GM19397 (cell line): Measurements from ENCODE around the gene CST8.

Source experiments
- ATAC-seq: cut with Tn5 transposase; IDR thresholded peaks from one replicate; pipeline ENCODE4 v1.9.1; 2021; ENCODE audit warnings: mild to moderate bottlenecking, moderate library complexity; ENCODE audit not compliant: unreplicated experiment

CST8 gene

DNA sequence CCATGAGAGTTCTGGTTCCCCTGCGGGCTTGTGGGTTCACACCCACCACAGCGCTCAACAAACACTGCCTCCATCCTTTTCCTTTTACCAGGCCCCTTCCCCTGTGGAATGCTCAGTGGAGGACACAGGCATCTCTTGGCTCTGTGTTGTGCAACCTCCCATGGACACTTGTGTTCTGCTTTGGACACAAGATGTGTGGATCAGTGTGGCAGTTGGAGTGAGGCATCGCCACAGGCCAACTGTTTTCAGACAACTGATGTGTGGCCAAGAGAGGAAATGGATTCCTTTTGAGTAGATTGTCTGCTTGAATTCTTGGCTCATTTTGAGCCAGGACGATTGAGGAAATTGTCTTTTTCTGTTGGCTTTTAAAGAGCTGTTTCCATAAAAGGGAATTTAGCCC is 26.8 kb downstream of the CST8 start:
- no peak for ATAC-seq

DNA sequence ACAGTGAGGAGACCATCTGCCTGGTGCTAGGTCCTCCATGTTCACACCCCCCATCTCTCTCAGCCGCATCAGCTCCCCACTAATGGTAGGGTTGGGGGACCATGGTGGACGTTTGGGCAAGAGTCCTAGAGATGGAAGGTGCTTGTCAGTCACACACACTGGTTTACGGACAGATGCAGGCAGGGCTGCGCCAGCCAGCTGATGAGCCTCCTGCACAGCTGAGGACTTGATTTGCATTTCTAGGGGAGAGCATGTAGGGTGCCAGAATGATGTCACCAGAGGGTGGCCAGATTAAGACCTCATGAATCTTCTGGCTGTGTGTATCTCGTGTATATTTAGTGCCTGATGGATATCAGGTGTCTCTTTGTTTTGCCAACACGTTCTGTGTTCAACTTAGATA is 28.6 kb downstream of the CST8 start:
- no peak for ATAC-seq

DNA sequence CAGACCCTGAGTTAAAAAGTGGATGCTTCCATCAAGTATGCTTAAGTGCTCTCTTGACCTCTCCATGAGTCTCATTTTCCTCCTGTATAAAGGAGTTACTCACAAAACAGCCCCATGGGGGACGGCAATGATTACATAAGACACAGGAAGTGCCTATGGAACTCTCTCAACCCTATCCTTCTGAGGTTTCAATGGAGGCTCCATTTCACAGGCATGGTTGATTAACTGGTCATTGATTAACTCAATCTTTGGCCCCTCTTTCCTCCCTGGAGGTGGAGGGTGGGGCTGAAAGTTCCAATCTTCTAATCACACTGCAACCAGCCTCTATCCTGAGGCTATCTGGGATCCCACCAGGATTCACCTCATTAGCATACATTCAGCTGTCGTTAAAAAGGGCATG is 29.3 kb downstream of the CST8 start:
- no peak for ATAC-seq

DNA sequence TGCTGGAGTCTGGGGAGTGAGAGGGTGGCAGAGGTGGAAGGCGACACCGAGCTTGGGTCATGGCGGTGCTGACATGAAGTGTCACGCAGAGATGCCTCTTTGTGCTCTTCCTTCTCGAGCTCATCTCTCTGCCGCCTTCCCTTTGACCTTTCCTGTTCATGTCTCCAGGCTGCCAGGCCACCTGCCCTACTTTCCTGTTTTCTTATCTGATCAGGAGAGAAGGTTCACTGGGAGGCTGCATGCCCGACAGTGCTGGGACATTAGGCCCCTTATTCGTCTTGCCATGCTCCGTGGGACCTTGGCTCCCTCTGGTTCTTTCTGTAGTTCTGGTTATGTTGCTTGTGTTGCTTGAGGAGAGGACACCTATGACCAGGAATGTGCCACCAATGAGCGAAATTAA is 33.2 kb downstream of the CST8 start:
- no peak for ATAC-seq

DNA sequence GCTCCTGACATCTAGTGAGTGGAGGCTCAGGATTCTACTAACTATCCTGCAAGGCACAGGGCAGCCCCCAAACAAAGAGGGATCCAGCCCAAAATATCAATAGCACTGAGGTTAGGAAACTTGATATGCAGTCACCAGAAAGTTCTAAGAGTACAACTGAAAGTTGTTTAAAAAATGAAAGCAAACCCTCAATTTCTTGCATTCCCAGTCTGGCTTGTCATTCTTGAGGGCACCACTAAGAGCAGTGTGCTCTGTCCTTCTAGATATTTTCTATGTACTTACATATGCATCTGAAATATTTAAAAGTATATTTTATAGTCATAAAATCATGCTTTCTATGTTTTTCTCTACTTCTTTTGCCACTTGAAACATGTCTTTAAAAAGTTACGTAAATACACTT is 35.9 kb downstream of the CST8 start:
- no peak for ATAC-seq

DNA sequence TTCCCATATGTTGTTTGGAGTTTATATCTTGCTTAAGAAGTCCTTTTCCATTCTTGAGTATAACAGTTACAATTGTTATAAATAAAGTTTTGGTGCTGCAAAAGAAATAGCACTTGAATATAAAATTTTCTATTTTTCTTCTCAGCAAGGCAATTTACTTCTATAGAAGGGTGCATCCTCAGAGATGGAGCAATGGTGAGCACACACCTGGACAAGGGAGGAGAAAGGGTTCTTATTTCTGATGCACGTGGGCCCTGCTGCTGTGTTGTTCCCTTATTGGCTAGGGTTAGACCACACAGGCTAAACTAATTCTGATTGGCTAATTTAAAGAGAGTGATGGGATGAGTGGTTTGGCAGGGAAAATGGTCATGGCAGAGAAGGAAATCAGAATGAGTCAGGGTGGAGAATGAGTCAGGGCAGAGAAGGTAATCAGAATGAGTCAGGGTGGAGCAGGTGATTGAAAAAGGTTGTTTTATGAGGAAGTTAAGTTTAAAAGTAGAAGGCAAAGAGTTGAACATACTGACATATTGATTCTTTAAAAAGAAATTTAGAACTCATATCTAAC is 38.0 kb downstream of the CST8 start:
- no peak for ATAC-seq

DNA sequence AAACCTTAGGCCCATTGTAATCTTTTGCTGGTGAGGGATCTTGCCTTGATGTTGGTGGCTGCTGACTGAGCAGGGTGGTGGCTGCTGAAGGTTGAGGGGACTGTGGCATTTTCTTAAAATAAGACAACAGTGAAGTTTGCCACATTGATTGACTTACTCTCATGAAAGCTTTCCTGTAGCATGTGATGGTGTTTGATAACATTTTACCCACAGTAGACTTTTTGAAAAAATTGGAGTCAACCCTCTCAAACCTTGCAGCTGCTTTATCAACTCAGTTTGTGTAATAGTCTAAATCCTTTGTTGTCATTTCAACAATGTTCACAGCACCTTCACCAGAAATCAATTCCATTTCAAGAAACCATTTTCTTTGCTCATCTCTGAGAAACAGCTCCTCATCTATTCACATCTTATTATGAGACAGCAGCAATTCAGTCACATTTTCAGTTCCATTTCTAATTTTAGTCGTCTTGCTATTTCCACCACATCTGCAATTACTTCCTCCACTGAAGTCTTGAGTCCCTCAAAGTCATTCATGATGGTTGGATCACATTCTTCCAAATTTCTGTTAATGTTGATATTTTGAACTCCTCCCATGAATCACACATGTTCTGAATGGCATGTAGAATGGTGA is 40.1 kb downstream of the CST8 start:
- no peak for ATAC-seq

DNA sequence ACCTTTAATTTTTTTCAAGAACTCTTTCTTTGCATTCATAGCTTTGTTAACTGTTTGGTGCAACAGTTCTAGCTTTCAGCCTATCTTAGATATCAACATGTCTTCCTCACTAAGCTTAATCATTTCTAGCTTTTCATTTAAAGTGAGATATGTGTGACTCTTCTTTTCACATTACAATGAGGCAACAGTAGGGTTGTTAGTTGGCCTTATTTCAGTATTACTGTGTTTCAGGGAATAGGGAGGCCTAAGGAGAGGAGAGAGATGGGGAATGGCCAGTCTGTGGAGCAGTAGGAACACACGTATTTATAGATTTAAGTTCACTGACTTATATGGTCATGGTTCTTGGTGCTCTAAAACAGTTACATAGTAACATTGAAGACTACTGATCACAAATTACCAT is 41.6 kb downstream of the CST8 start:
- no peak for ATAC-seq

DNA sequence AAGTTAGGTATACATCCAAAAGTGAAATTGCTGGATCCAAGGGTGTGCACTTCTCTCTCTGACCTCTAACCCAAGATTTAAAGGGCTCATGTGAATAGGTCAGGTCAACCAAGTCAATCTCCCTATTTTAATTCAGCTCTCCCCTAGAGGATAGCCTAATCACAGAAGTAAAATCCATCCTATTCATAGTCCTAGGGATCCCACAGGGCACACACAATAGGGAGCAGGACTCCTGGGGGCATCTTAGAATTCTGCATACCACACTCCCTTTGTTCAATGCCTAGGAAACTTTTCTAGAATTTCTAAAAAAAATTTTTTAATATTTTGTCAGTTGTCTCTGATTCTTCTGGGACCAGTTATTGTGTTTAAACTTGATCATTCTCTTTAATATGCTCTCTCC is 42.2 kb downstream of the CST8 start:
- no peak for ATAC-seq

DNA sequence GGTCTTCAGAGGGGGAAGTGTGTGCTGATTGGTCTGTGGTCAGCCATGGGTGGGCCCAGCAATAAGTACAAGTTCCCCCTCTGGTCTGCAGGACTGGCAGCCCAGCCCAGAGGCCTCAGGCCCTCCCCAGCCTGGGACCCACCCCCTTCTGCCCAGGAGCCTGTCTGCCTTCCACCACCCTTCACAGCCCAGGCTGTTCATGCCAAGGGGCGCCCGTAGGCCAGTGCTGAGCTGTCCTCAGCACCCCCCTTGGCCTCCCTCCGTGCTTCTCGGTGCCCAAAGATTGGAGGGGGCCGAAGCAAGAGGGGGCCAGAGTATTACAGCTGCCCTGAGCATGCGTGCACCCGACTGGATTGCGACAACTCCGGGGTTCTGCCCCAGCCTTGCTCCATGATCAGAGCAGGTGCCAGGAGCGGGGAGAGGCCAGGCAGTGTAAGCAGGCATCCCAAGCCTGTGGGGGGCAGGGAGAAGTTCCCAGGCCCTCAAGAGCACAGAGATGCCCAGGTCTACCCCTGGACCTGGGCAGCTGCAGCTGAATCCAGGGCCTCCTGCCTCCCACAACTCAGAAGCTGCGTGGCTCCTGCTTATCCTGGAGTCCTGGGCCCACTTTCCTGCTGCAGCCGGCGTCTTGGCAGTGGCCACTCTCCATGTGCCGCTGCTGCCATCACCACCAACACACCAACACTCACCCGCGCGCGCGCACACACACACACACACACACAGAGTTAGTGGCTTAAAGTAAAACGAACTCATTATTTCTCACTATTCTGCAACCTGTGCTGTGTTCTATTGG is 44.1 kb downstream of the CST8 start:
- ATAC-seq: no peak

DNA sequence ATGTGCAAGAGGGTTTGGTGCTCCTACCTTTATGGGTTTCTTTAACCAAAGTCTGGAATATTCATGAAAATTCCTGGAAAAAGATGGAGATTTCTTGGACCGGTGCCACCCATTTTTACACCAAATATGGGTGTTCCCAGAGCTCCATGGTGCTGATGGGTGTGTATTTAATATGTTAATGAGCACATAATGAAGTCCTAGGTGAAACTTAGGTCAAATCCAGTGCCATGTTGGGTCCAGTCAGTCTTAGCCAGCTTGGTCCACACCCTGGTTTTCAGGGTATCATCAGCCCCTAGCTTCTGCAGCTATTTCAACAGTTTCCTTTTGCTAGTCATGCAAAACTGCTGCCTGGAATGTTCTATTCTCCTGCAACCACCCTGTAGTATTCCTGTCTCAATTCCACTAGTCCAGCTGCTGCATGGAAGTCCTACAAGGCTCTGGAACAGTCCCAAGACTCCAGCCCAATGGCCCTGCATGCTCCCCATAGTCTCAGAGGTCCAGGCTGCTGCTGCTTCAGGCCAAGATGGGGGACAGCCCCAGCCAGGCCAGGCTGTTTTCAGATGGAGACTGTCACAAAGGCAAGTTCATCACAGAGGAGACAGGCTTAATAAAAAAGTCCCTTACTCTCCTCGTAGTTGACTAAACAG is 45.5 kb downstream of the CST8 start:
- no peak for ATAC-seq

DNA sequence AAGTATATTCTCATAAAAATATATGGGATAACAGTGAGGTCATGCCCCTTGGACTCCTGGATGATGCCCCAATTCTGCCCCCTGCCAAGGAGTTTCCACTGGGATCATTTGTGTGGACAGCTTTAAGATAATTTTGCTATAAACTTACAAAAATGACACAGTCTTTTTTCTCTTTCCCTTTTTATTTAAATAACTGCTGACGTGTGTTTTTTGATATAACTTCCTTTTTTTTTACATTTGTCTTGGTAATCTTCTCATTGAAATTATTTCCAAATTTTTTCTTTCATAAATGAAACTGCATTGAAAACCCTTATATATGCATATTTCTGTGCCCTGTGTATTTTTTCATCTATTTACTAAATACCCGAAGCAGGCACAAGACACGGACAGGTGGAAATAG is 46.1 kb downstream of the CST8 start:
- no peak for ATAC-seq

DNA sequence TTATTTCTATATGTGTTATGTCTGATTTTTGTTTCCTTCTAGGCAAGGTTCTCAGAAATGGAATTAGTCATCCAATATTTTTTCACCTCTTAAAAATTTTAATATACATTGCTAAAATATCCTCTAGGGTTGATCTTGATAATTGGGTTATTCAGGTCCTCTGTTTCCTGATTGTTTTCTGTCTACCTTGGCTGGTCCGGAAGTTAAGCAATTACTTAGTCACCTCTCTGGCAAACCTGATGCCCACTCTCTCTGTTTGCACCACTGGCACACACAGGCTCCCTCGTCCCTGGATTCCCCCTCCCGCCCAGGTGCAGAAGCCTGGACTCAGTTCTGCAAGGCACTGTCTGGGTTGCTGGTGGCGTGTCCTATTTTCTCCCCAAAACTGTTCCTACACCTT is 49.7 kb downstream of the CST8 start:
- ATAC-seq: no peak

DNA sequence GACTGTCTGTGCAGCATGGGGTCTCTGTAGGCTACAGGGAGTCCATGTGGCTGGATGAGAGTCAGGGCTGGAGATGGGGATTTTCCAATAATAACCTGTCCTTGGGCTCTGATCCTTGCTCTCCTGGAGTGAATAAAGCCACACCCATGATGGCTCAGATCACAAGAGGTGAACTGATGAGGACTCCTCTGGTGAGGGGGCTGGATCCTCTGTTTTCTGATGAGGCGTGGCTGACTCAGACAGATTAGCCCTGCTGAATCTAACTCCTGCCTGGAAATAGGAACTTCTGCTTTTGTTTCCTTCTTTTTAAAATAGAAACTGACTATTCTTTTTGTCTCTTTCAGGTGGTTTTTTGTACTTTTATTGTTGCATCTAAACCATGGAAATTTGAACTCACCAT is 50.4 kb downstream of the CST8 start:
- ATAC-seq: no peak

DNA sequence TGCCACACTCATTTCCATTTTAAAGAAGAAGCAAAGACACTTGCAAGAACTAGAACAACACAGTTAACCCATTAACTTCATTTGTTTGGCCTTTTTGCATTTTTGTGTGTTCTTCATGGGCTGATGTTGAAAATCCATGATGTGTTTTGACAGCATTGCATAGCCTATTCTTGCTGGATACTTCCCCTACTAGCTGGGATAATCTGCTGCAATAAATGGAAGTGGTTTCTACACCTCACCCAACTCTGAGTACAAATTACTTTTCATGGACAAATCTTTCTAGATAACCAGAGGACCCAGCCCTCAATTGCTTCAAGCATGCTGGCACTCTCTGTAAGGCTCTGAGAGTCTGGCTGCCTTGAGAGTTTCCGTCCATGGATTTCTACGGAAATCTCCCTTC is 50.9 kb downstream of the CST8 start:
- ATAC-seq: no peak

DNA sequence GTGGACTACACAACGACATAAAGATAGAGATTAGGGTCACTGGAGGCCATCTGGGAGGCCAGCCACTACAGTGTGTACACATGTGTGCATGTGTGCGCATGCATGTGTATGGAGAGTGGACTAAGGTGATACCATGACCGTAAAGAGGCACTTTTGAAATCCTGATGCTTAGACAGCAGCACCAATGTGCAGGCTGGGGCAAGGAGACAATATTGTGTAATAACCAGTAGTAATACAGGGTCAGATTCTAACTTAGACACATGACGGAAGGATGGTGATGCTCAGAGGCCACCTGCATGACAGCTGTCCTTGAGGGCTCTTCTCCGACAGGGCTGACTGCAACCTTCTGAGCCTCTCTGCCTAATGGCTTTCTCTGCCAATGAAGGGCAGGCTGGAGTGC is 51.9 kb downstream of the CST8 start:
- ATAC-seq: no peak

DNA sequence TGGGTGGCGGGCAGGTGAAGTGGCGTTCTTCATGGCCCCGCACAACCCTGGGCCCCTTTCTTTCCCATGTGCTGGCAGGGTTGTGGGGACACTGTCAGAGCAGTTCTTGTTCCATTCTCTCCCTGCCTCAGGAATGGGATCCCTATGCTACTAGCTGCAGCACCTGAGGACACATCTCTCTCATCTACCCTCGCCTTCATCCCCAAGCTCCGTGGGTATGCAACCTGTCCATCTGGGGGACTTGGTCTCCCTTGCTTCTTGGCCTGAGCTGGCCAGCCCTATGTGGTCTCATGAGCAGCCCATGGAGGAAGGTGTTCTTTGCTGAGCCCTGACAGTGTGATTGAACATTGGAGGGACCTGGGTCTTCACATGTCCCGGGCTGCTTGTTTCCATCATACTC is 53.2 kb downstream of the CST8 start:
- ATAC-seq: no peak
